ENCODE results near the gene CNN3.

- TF ChIP-seq CTCF (tag by site-specific recombination; IDR thresholded peaks at IDR 0.05), result no peak
- no peak for TF ChIP-seq ZNF292 (tag by site-specific recombination; IDR thresholded peaks at IDR 0.05; ENCODE audit: borderline replicate concordance, low read depth)
- no peak for TF ChIP-seq ZNF639 (tag by site-specific recombination; IDR thresholded peaks at IDR 0.05)
- no peak for TF ChIP-seq REST (tag by site-specific recombination; IDR thresholded peaks at IDR 0.05)
- TF ChIP-seq OSR2 (tag by site-specific recombination; IDR thresholded peaks at IDR 0.05), result no peak
- no peak for TF ChIP-seq ELK4 (IDR thresholded peaks at IDR 0.05; ENCODE audit: borderline replicate concordance, low read depth, low read length)
- TF ChIP-seq ZNF354C (tag by site-specific recombination; IDR thresholded peaks at IDR 0.05; ENCODE audit: borderline replicate concordance, low read depth), result no peak
- no peak for TF ChIP-seq ZNF76 (tag by site-specific recombination; IDR thresholded peaks at IDR 0.05; ENCODE audit: borderline replicate concordance, low read depth)
- TF ChIP-seq TRIM28 (IDR thresholded peaks at IDR 0.05; ENCODE audit: borderline replicate concordance, low read length), result no peak
- TF ChIP-seq ZBTB17 (tag by site-specific recombination; IDR thresholded peaks at IDR 0.05), result no peak
- no peak for TF ChIP-seq ZNF280C (tag by site-specific recombination; IDR thresholded peaks at IDR 0.05)
- TF ChIP-seq ZNF404 (tag by site-specific recombination; IDR thresholded peaks at IDR 0.05), result no peak
- no peak for TF ChIP-seq ZNF18 (tag by site-specific recombination; IDR thresholded peaks at IDR 0.05)
These were observed 4.4 kb upstream of the CNN3 start for GRCh38 chr1:94931254-94931841.

Measured in HEK293 (cell line).